SK-N-DZ (cell line): Measurements from ENCODE around the gene ASCC1.

ENCODE experiments used
- small RNA-seq, 2 experiments: library from RNA; depleted of rRNA; stranded (forward); fragments of <200 nt; gene quantifications; one replicate each; pipeline ENCODE3, GENCODE V24; 2014

ASCC1 gene

Small RNA genes within 50 kb of the gene (small RNA-seq; reads per million reads assigned to genes)
- gene RF00019, result 0 reads per million in 2 experiments
- 0 reads per million in 2 experiments for gene RF00340
